GM23248 (cell line): ENCODE measurements around the gene ANKS3.

Experiments
- EZH2 ChIP-seq: fragments of 200-600 bp; sonication (generic); IDR thresholded peaks from 2 replicates; pipeline ENCODE4 v1.6.1; 2018; ENCODE audit warnings: antibody characterized with exemption, mild to moderate bottlenecking; ENCODE audit not compliant: insufficient read depth, poor library complexity, severe bottlenecking
- EZH2phosphoT487 ChIP-seq: fragments of 200-600 bp; sonication (generic); IDR thresholded peaks from 2 replicates; pipeline ENCODE4 v1.6.1; 2018; ENCODE audit warnings: antibody characterized with exemption, moderate library complexity, mild to moderate bottlenecking, low read depth; ENCODE audit not compliant: insufficient read depth

DNA sequence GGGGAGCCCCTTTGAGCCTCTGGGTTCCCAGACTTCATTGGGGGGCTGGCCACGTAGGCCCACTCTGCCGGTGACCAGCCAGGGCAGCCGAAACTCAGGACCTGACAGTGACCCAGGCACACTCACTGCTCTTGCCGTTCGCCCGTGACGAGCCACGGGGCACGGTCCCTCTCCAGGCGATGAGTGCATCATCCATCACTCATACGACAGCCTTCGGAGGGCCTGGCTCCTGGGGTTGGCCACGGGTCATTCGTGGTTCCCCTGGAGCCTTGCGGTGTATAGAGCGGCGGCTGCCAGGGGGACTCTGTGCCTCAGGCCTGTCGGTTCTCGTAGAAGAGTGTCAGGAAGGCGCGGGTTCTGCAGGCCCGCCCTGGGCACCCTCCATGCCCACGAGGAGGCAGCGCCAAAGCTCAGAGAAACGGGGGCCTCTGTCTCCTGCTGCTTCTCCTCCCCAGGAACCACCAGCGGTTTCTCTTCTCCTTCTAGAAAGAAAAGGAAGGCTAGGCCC is 51.9 kb downstream of the ANKS3 start:
- no peak for TF ChIP-seq EZH2
- no peak for TF ChIP-seq EZH2phosphoT487
